Measurements from ENCODE around the gene HSPB1. TPM values are rescaled to one million over a fixed set of nuclear protein-coding genes. Genes with fewer than 3 reads are reported as not detected.

Gene HSPB1
- 70.6 TPM for total RNA-seq

GRCh38 chr7:76302347-76303201 is at the start of gene HSPB1:
Gene HSPB1, plus strand, starts transcription at chr7:76302673. Its CDS starts 40 bp downstream, at chr7:76302713.

Other genes starting within 250 kb of the HSPB1 start
- 20.2 TPM for gene SRRM3, start 100.8 kb upstream of the HSPB1 start, total RNA-seq
- gene YWHAG, start 56.3 kb downstream of the HSPB1 start, total RNA-seq, result 122 TPM
- gene SSC4D, start 107.0 kb downstream of the HSPB1 start, total RNA-seq, result 1.5 TPM
- gene ZP3, start 122.3 kb downstream of the HSPB1 start, total RNA-seq, result 0.82 TPM
- 11.1 TPM for gene DTX2, start 159.0 kb downstream of the HSPB1 start, total RNA-seq
- 0.99 TPM for gene UPK3B, start 207.9 kb downstream of the HSPB1 start, total RNA-seq
- gene SPDYE16, start 240.6 kb downstream of the HSPB1 start, total RNA-seq, result 1.2 TPM